Keratinocyte (primary cell): Measurements from ENCODE around the gene SP6.

Experiments used
- CTCF ChIP-seq, 3 experiments: IDR thresholded peaks in 1 of 3; conservative IDR thresholded peaks in 1 of 3; optimal IDR thresholded peaks in 1 of 3; 2 replicates in 2 of 3; 3 replicates in 1 of 3; pipeline versions ENCODE3 to v1.5.1; 2011; ENCODE audit warnings: low read length in 3 of 3, mild to moderate bottlenecking in 3 of 3, moderate library complexity in 2 of 3, control low read depth in 1 of 3, inconsistent platforms in 1 of 3; ENCODE audit not compliant: insufficient read depth in 2 of 3; ENCODE audit errors: extremely low read depth in 1 of 3
- EZH2 ChIP-seq: IDR thresholded peaks from one replicate; pipeline ENCODE4 v1.6.1; 2012; ENCODE audit warnings: inconsistent platforms, mild to moderate bottlenecking, low read length, moderate library complexity

GRCh38 chr17:47801176-47801765, 49.7 kb downstream of the SP6 start:
- TF ChIP-seq CTCF (optimal IDR thresholded peaks at IDR 0.05 in 1 of 3, IDR thresholded peaks at IDR 0.05 in 1 of 3, conservative IDR thresholded peaks at IDR 0.05 in 1 of 3; ENCODE audit: extremely low read depth in 1 of 3, insufficient read depth in 2 of 3, low read length in 3 of 3) = no peak
- TF ChIP-seq EZH2 = no peak
